Stimulated activated CD4-positive, alpha-beta T cell treated with anti-CD3 and anti-CD28 coated beads, Interleukin-1b, Interleukin-23, amount 100 ng/mL, for 24 hours (primary cell): ENCODE data around the gene WWC2.
"Not testable (repeated sequence)": the region's sequence is repeated elsewhere in the genome, so short reads cannot be mapped to it uniquely, and the experiment has no call there.

Experiments used
- DNase-seq, 4 experiments: peaks; one replicate each; pipeline ENCODE4 v3.0.0-alpha.2; 2020; ENCODE audit warnings: low read depth in 4 of 4, low spot score in 1 of 4

WWC2 gene

GRCh38 chr4:183100298-183100599, 1.2 kb downstream of the WWC2 start:
- DNase-seq, result no peak

GRCh38 chr4:183100827-183101226, 1.8 kb downstream of the WWC2 start:
- DNase-seq, result no peak

- no peak for DNase-seq
Observed at GRCh38 chr4:183101956-183102480, 3.0 kb downstream of the WWC2 start.

GRCh38 chr4:183105092-183105491, 6.0 kb downstream of the WWC2 start:
- no peak for DNase-seq

- DNase-seq, result no peak
Observed at GRCh38 chr4:183106839-183107238, 7.8 kb downstream of the WWC2 start.

- DNase-seq, result no peak
Observed at GRCh38 chr4:183107891-183108459, 8.9 kb downstream of the WWC2 start.

GRCh38 chr4:183110244-183110643, 11.2 kb downstream of the WWC2 start:
- no peak for DNase-seq

- no peak for DNase-seq
Observed at GRCh38 chr4:183111452-183111885, 12.4 kb downstream of the WWC2 start.

GRCh38 chr4:183118141-183118540, 19.1 kb downstream of the WWC2 start:
- DNase-seq, result no peak

GRCh38 chr4:183118585-183118984, 19.5 kb downstream of the WWC2 start:
- no peak for DNase-seq

GRCh38 chr4:183121660-183122059, 22.6 kb downstream of the WWC2 start:
- not testable (repeated sequence) for DNase-seq

- no peak for DNase-seq
Observed at GRCh38 chr4:183124228-183124627, 25.2 kb downstream of the WWC2 start.

GRCh38 chr4:183124865-183125264, 25.8 kb downstream of the WWC2 start:
- DNase-seq, result no peak

GRCh38 chr4:183129125-183129524, 30.1 kb downstream of the WWC2 start:
- no peak for DNase-seq

GRCh38 chr4:183129675-183130074, 30.6 kb downstream of the WWC2 start:
- no peak for DNase-seq

- no peak for DNase-seq
Observed at GRCh38 chr4:183130328-183131155, 31.5 kb downstream of the WWC2 start.

GRCh38 chr4:183132081-183132480, 33.0 kb downstream of the WWC2 start:
- no peak for DNase-seq

GRCh38 chr4:183132865-183133264, 33.8 kb downstream of the WWC2 start:
- no peak for DNase-seq

GRCh38 chr4:183136855-183137254, 37.8 kb downstream of the WWC2 start:
- no peak for DNase-seq

- DNase-seq, result no peak
Observed at GRCh38 chr4:183139058-183139750, 40.1 kb downstream of the WWC2 start.

- no peak for DNase-seq
Observed at GRCh38 chr4:183139972-183140570, 41.0 kb downstream of the WWC2 start.

GRCh38 chr4:183140911-183141320, 41.9 kb downstream of the WWC2 start:
- DNase-seq, result no peak
